T-helper 9 cell (primary cell): ENCODE data around the gene SLC9A5.

Experiments used
- DNase-seq: peaks from one replicate; pipeline ENCODE4 v3.0.0-alpha.2; 2020

The SLC9A5 gene

GRCh38 chr16:67283039-67283825, 34.5 kb downstream of the SLC9A5 start:
- DNase-seq = no peak

- DNase-seq = no peak
Observed at GRCh38 chr16:67283826-67284555, 35.2 kb downstream of the SLC9A5 start.

- DNase-seq = no peak
Observed at GRCh38 chr16:67284699-67285646, 36.2 kb downstream of the SLC9A5 start.

GRCh38 chr16:67286441-67287235, 37.9 kb downstream of the SLC9A5 start:
- no peak for DNase-seq

- no peak for DNase-seq
Observed at GRCh38 chr16:67287960-67288359, 39.2 kb downstream of the SLC9A5 start.

- DNase-seq = no peak
Observed at GRCh38 chr16:67291461-67291860, 42.7 kb downstream of the SLC9A5 start.

GRCh38 chr16:67294171-67294757, 45.5 kb downstream of the SLC9A5 start:
- DNase-seq = no peak

GRCh38 chr16:67294938-67295361, 46.2 kb downstream of the SLC9A5 start:
- DNase-seq = no peak

GRCh38 chr16:67296420-67296819, 47.6 kb downstream of the SLC9A5 start:
- DNase-seq = no peak

GRCh38 chr16:67298277-67298676, 49.5 kb downstream of the SLC9A5 start:
- no peak for DNase-seq

- no peak for DNase-seq
Observed at GRCh38 chr16:67299269-67299668, 50.5 kb downstream of the SLC9A5 start.

GRCh38 chr16:67301080-67301782, 52.5 kb downstream of the SLC9A5 start:
- DNase-seq = no peak

GRCh38 chr16:67302076-67302475, 53.3 kb downstream of the SLC9A5 start:
- no peak for DNase-seq

GRCh38 chr16:67302970-67303369, 54.2 kb downstream of the SLC9A5 start:
- DNase-seq = no peak

GRCh38 chr16:67304020-67304419, 55.2 kb downstream of the SLC9A5 start:
- DNase-seq = no peak

- DNase-seq = no peak
Observed at GRCh38 chr16:67305216-67306071, 56.7 kb downstream of the SLC9A5 start.

- no peak for DNase-seq
Observed at GRCh38 chr16:67310561-67310960, 61.8 kb downstream of the SLC9A5 start.

- no peak for DNase-seq
Observed at GRCh38 chr16:67311607-67312488, 63.1 kb downstream of the SLC9A5 start.

- DNase-seq = no peak
Observed at GRCh38 chr16:67312719-67313118, 63.9 kb downstream of the SLC9A5 start.
